ENCODE results near the gene PIEZO2. TPM values are rescaled to one million over a fixed set of nuclear protein-coding genes. Genes with fewer than 3 reads are reported as not detected.
"Not testable (repeated sequence)": the region's sequence is repeated elsewhere in the genome, so short reads cannot be mapped to it uniquely, and the experiment has no call there.

The PIEZO2 gene
- total RNA-seq: 0.46 TPM
- long read RNA-seq: 0 reads

DNA sequence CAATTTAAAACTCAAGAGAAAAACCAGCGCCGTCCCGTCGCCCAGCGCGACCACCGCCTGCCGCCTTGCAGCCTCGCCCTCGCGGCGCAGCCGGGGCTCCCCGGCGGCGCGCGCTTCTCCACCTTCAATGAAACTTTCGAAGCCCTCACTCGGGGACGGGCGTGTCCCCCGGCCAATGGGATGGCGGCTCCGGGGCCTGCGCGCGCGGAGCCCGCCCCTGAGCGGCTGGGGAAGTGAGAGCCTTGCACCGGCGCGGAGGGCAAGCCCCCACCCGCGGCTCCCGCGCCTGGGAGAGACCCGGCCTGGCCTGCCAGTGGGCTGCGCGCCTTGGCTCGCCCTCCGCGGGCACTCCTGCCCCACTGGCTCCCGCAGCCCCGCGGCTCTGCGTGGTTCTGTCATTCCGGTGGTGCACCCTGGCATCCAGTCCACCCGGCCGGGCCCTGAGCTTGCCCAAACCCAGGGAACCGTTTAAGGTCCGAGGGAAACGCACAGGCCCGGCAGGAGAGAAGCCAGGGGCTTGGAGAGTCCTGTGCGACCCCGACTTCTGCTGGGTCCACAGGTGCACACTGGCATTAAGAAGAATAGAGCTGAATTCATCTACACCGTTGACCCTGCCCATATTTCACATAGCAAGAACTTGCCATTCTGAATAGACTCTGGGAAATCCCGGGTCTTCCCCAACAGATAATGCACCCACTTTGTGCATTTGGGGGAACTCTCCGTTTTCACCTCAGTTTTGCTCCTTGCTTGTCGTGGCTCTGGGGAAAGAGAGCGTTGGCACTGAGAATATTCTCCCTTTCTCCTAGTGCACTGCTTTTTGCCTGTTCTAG, at the start of gene PIEZO2:
Gene PIEZO2 (minus strand): TSS at position 129 of the 830 bp plus-strand sequence. CDS start 981 bp downstream, outside the sequence.
- no peak for DNase-seq (ENCODE audit: low spot score)
- intact Hi-C loops (cut with DNase I): loop anchor here (5.0 kb wide), 2 partner anchors 292 to 587 kb away; no protein-coding TSS in a partner anchor

DNA sequence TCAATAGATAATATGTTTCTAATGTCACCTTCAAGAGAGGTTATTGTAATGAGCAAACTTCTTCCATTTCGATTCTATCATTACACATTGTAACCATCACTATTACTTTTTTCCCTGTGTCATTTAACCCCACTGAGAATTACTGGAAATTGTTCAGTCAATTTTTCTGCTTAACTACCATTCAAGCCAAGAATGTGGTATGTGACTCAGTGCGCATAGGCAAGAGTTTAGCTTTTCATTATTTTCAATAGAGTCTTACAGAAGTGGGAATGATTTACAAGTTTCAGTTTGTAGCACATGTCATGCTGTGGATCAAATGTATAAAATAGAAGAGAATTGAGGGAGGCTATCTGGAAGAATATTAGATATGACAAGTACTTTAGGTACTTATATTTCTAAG, 34.3 kb upstream of the PIEZO2 start:
- no peak for DNase-seq (ENCODE audit: low spot score)
- intact Hi-C loops (cut with DNase I): no loop called here

- intact Hi-C loops (cut with DNase I); DNase-seq (ENCODE audit: low spot score): not testable (repeated sequence)
Observed at GRCh38 chr18:11181629-11182028, 32.3 kb upstream of the PIEZO2 start.

DNA sequence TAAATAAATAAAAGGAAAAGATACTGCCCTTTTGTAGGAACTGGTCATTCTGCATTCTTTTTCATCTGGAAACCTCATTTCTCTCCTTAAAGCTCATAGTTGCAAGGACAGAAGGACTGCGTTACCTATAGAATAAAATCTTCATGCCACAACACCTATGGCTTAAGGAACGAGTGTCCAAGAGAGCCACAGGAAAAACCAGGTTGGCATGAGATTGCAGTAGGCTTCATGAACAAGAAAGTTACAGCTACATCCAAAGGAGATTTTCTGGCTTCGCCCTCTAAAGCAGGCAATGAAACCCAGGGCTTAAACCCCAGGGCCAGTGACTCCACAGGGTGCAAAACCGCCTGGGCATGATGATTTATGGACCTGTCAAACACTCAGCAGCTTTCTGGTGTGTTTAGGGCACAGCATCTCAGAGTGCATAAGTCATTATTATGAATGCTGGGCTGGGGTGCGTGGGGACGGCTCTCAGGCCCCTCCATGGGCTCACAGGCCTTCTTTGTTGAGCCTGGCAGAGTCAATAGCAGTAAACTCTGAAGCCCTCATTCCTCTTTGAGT, 30.7 kb upstream of the PIEZO2 start:
- DNase-seq (ENCODE audit: low spot score): no peak
- intact Hi-C loops (cut with DNase I): no loop called here

- no peak for DNase-seq (ENCODE audit: low spot score)
Observed at GRCh38 chr18:11178951-11179549, 29.7 kb upstream of the PIEZO2 start.

DNA sequence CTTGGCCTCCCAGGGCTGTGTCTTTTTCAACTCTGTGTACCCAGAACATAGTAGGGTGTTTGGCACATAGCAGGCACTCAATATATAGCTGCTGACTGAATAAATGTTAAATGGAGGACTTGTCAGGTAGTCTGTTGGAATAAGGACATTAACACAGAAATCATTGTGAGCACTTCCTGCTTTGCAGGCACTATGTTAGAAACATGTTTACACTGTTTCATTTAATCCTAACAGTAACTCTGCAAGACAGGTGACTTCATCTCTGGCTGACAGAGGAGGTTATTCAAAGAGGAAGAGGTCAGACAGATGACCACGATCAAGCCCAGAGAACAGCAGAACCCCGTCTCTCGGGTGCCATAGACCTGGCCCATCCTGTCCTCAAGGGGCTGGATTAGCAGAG, 28.0 kb upstream of the PIEZO2 start:
- intact Hi-C loops (cut with DNase I): no loop called here
- no peak for DNase-seq (ENCODE audit: low spot score)

More at GRCh38 chr18:11178951-11179549, 29.7 kb upstream of the PIEZO2 start:
- intact Hi-C loops (cut with DNase I): no loop called here

DNA sequence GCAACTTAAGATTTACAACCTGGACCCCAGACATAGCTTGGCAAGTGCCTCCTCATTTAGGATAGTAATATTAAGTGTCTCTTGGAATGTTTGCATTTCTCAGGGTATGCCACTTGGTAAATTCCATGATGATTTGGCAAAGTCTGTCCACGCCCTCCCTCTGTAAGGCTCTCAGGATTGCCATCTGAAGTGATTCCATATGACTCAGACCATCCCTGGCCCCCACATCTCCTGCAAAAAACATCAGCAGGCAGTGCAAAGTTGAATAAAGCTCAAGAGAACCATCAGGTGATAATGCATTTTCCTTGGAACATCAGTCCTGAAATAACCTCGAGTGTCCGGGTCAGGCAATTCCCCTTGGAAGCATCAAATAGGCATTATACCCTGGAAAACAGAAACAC, 27.1 kb upstream of the PIEZO2 start:
- DNase-seq (ENCODE audit: low spot score): no peak
- intact Hi-C loops (cut with DNase I): no loop called here

DNA sequence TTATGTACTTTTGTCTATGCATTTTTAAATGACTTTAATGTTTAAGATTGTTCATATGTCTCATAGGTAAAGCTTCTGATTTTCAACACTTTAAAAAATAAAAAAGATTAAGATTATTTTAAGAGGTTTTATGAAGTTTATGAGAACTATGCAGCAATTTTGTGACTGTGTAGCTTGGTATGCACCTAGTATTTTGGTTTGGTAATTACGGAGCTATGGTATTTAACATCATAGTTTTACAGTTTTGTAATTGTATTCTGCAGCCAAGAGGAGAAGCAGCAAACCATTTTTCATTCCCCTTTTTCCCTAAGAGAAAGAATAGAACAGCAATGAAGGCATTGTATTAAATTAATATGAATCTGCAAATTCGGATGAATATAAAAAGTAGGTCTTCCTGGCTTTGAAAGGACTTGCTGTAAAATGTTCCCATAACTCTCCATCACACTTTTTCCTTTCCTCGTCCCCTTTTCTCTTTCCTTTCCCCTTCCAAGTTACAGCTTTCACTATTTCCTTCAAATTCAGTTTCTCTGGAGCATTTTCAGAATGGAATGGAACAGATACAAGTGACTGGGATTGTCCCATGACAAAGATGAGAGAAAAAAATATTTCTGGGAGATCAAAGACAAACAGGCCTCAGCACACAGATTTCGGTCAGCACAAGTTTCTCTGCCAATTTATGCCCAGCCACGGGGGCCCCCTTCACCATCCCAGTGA, 26.1 kb upstream of the PIEZO2 start:
- no peak for DNase-seq (ENCODE audit: low spot score)
- intact Hi-C loops (cut with DNase I): no loop called here

DNA sequence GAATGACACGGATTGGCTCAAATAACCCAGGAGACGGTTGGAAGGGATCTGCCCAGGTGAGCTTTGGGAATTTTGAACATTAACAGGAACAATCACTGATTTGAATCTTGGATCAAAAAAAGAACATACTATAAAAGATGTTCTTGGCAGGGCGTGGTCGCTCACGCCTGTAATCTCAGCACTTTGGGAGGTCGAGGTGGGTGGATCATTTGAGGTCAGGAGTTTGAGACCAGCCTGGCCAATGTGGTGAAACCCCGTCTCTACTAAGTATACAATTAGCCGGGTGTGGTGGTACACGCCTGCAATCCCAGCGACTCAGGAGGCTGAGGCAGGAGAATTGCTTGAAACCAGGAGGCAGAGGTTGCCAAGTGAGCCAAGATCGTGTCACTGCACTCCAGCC, 24.8 kb upstream of the PIEZO2 start:
- intact Hi-C loops (cut with DNase I); DNase-seq (ENCODE audit: low spot score): not testable (repeated sequence)

DNA sequence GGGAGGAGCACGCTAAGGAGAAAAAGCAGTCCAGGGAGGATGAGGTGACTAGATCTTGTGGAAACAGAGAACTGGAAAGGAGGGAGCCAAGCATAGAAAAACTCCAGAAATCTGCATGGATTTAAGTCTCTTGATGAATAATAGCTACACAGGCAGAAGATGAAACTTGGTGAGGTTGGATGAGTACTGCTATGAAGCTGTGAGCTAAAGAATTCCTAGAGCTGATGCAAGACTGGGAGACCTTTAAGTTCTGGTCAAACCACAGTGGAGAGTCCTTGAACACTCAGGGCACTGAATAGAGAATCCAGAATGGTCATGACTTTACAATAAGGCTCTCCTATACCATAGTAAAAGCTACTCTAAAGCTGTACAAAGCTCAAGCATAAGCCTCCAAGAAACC, 18.4 kb upstream of the PIEZO2 start:
- DNase-seq (ENCODE audit: low spot score): no peak
- intact Hi-C loops (cut with DNase I): no loop called here

DNA sequence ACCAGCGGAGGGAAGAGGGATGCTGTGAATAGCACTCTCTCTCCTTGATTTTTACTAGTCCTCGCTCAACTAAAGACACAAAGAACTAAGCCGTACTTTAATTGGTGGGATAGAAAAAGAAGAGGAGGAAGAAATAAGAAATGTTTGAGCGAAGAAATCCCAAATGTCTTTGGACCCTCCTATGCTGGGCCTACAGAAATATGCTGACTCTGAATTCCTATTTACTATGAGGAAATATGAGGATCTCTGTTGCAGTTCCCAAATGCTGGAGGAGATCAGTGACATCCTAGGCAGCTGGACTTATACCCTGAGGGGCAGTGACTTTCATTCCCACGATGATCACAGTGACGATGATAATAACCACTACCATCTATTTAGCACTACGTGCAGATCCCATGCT, 16.6 kb upstream of the PIEZO2 start:
- DNase-seq (ENCODE audit: low spot score): no peak
- intact Hi-C loops (cut with DNase I): no loop called here

- intact Hi-C loops (cut with DNase I): no loop called here
Observed at GRCh38 chr18:11165138-11165537, 15.8 kb upstream of the PIEZO2 start.

DNA sequence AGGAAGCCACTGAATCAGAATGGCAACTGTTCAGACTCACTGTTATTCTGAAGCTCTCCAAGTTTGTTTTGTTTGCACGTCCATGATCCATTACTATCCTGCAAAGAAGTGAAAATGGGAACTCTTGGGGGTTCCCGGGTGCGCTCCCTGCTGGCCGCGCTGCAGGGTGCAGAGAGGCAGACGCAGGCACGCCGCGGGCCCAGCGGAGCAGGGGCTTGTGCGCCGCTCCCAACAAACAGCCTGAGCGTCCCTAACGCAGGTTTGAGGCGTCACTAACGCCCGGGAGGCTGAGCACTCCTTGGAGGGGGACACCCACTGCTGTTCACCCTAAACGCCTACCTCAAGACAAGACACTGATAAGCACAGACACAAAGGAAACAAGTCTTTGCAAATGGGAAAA, 14.3 kb upstream of the PIEZO2 start:
- intact Hi-C loops (cut with DNase I): no loop called here
- no peak for DNase-seq (ENCODE audit: low spot score)

More at GRCh38 chr18:11165138-11165537, 15.8 kb upstream of the PIEZO2 start:
- DNase-seq (ENCODE audit: low spot score): no peak

GRCh38 chr18:11162889-11163288, 13.5 kb upstream of the PIEZO2 start:
- DNase-seq (ENCODE audit: low spot score): no peak
- intact Hi-C loops (cut with DNase I): no loop called here

DNA sequence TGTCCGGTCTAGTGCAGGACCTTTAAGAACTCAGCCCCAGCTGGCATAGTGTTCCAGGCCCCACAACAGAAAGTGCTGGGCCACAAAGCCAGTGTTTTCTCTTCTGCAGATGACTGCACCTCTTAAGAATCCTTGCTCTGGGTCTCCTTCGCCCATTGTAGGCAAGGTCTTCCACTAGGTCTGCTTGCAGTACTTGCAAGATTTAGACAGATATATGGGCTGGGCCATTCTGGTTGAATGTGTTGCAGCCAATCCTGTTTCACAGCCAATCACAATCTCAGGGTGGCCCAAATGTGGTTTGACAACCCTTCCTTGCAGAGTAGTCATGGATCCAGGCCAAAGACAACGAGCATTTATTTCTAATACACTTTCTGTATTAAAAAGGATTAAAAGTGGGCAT, 13.1 kb upstream of the PIEZO2 start:
- intact Hi-C loops (cut with DNase I): no loop called here

DNA sequence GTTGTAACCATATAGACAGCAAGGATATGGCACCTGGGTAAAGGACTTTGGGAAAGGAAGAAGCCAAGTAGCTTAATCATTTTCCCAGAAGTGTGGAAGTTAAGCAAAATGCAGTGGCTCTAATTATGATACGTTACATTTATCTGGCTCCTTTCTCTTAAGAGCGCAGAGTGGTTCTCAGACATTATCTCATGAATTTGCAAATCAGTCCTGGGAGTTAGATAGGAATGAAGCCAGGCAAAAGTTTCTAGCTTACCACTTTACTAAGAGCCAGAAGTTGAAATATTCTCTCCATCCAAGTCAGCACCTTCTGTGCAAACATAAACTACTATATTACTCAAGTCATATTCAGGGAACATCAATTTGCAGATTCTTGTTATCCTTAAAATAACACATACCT, 10.9 kb upstream of the PIEZO2 start:
- intact Hi-C loops (cut with DNase I): no loop called here

More for the DNA sequence above, 13.1 kb upstream of the PIEZO2 start:
- DNase-seq (ENCODE audit: low spot score): no peak

DNA sequence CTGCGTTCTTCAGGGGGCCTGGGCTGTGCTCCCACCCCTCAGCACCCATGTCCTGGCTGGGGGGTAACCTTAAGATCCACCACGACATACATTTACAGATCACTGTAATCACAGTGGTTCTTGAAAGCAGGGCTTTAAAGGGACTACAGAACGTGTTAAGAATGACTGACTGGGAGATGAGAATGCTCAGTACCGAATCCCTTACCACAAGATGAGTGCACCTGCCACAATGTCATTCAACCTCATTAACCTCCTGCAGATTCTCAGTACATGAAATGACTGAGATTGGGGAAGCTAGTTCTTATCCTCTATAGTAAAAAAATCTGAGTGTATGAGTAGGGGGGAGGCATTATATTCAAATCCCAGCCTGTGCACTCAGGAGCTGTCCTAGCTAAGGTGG, 10.5 kb upstream of the PIEZO2 start:
- no peak for DNase-seq (ENCODE audit: low spot score)
- intact Hi-C loops (cut with DNase I): no loop called here

More for the DNA sequence above, 10.9 kb upstream of the PIEZO2 start:
- DNase-seq (ENCODE audit: low spot score): no peak

DNA sequence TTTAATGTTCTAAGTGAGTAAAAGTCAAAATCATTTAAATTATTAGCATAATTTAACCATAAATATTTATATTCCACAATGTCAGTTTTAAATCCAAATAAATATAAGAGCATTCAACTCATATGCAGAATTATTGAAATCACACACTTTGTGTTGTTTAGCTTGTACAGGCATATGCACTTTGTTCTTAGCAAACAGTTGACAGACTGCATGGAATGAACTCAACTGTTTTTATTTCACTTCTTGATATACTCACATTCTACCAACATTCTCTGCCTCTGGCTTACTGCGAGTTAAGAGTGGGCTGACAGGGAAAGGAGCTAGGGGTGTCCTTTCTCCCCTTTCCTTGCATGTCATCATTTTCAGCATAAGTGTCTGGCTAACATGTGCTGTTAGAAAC, 7.6 kb upstream of the PIEZO2 start:
- DNase-seq (ENCODE audit: low spot score): no peak
- intact Hi-C loops (cut with DNase I): no loop called here

- intact Hi-C loops (cut with DNase I): no loop called here
- DNase-seq (ENCODE audit: low spot score): no peak
Observed at GRCh38 chr18:11155034-11155759, 5.8 kb upstream of the PIEZO2 start.

Measured in cardiac septum (tissue), 1 donor.